Activated B cell treated with CpG ODN at 0.5 μM for 24 hours (primary cell): ENCODE data around the gene SMURF1. TPM values are rescaled to one million over a fixed set of nuclear protein-coding genes. Genes with fewer than 3 reads are reported as not detected.

Experiments used
- ATAC-seq: fragments of 200-7000 bp; cut with Tn5 transposase; one replicate; pipeline ENCODE4 v1.10.0; 2021; ENCODE audit warnings: low read depth, mild to moderate bottlenecking, moderate library complexity
- CTCF ChIA-PET: fragments of 350-600 bp; sonication (Branson Sonifier 250); formaldehyde crosslinking; loops from one replicate; lab custom pipeline; 2021; ENCODE audit warnings: antibody characterized with exemption; lab: Charles Lee
- POLR2A ChIA-PET: fragments of 350-600 bp; sonication (Branson Sonifier 250); formaldehyde crosslinking; loops from one replicate; lab custom pipeline; 2021; ENCODE audit warnings: antibody characterized with exemption; lab: Charles Lee
- DNase-seq: peaks from one replicate; pipeline ENCODE4 v3.0.0; 2022
- H3K27ac Mint-ChIP-seq: one replicate; pipeline ENCODE4 v1.8.0; 2020; ENCODE audit warnings: mixed read lengths
- H3K27me3 Mint-ChIP-seq: one replicate; pipeline ENCODE4 v1.8.0; 2021; ENCODE audit warnings: mixed read lengths
- H3K36me3 Mint-ChIP-seq: one replicate; pipeline ENCODE4 v1.8.0; 2021; ENCODE audit warnings: low read depth, mixed read lengths
- H3K4me1 Mint-ChIP-seq: one replicate; pipeline ENCODE4 v1.8.0; 2021; ENCODE audit warnings: mixed read lengths
- H3K4me3 Mint-ChIP-seq: one replicate; pipeline ENCODE4 v1.8.0; 2020; ENCODE audit warnings: mild to moderate bottlenecking, mixed read lengths
- H3K9me3 Mint-ChIP-seq: one replicate; pipeline ENCODE4 v1.8.0; 2020; ENCODE audit warnings: mixed read lengths
- intact Hi-C: fragments of 100-400 bp; cut with micrococcal nuclease; formaldehyde crosslinking; loops from one replicate; pipeline ENCODE4 v1.15.1; 2024
- total RNA-seq: library from RNA; stranded (reverse); gene quantifications from 2 replicates; pipeline ENCODE4 v1.2.3, GENCODE V29; 2022
- TF ChIP-seq, protein P1 (sequence below): fragments of 200-600 bp; IDR thresholded peaks from one replicate; pipeline ENCODE4 v1.8.0; 2022; ENCODE audit warnings: antibody characterized with exemption, mild to moderate bottlenecking

Gene SMURF1
- total RNA-seq, 1 donor from 2014 or later = 23.1 TPM

DNA sequence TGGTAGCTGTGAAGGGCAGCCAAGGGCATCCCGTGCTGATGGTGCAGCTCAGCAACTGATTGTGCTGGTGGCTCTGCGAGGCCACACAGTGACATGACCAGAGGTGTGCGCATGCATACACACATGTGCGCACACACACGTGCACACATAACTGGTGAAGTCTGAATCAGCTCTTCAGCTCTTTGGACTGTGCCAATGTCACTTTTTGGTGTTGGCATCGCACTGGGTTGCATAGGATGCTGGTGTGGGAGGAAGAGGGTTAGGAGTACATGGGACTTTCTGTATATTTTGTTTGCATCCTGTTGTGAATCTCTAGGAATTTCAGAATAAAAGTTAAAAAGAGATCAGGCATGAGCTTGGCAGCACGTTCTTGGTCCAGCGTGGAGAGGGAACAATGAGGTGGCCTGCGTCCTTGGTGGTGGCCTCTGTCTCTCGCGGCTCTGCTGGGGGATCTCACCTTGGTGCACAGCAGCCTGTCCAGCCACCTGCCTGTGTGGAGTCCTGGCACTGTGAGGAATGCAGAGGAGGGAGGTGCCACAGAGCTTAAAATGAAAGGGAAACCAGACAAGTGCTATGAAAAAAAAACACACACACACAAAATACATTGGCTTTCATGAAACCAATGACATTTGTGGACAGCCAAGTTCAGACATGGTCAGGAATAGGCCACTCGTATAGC is 141.6 kb downstream of the SMURF1 start:
- Mint-ChIP-seq H3K27ac (no peak overlapping the region), H3K4me1 (peaks cover 10% of the 10 kb centered on the region)
- POLR2A ChIA-PET = interaction anchor here (0.9 kb wide), 1 partner anchor 17 kb away, joined by 3 read pairs; no protein-coding TSS in a partner anchor

DNA sequence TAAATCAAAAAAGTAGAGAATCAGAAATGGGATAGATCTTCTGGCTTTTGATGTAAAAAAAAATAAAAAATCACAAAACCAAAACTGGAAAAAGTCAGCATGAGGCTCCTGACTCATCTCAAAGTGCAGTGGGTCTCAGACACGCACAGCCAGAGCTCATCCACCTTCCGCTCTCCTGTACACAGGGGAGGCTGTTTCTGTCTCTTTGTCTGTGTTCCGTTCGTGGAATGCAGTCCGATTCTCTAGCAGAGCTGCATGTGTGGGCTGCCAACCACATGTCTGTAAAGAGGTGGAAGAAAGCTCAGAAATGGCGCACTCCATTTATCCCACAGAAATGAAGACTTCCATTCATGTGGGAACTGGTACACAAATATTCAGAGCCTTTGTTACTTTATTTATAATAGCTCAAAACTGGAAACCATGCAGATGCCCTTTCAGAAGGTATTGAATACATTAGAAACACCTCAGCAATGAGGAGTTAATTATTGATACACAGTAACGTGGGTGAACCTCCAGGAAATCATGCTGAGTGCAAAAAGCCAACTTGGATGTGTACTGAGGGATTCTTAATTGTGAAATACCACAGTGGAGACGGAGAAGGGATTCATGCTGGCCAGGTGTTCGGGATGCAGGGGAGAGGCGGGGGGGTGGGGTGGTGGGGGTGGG is 142.3 kb downstream of the SMURF1 start:
- H3K36me3 Mint-ChIP-seq = peaks cover 82% of the 10 kb centered on the region
- H3K27me3 Mint-ChIP-seq = no peaks in the 10 kb centered on the region
- TF ChIP-seq, protein P1, sequence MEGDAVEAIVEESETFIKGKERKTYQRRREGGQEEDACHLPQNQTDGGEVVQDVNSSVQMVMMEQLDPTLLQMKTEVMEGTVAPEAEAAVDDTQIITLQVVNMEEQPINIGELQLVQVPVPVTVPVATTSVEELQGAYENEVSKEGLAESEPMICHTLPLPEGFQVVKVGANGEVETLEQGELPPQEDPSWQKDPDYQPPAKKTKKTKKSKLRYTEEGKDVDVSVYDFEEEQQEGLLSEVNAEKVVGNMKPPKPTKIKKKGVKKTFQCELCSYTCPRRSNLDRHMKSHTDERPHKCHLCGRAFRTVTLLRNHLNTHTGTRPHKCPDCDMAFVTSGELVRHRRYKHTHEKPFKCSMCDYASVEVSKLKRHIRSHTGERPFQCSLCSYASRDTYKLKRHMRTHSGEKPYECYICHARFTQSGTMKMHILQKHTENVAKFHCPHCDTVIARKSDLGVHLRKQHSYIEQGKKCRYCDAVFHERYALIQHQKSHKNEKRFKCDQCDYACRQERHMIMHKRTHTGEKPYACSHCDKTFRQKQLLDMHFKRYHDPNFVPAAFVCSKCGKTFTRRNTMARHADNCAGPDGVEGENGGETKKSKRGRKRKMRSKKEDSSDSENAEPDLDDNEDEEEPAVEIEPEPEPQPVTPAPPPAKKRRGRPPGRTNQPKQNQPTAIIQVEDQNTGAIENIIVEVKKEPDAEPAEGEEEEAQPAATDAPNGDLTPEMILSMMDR = no peak
- H3K4me1 Mint-ChIP-seq = peaks cover 10% of the 10 kb centered on the region
- POLR2A ChIA-PET = no interaction called here
- ATAC-seq (no peak), DNase-seq (no peak)
- H3K9me3 Mint-ChIP-seq = no peaks in the 10 kb centered on the region
- H3K4me3 Mint-ChIP-seq = no peak overlapping the region
- intact Hi-C loops = no loop called here
- H3K27ac Mint-ChIP-seq = no peak overlapping the region
- CTCF ChIA-PET = no interaction called here

More for the DNA sequence above, 141.6 kb downstream of the SMURF1 start:
- ATAC-seq (no peak), DNase-seq (no peak)
- TF ChIP-seq, protein P1 = no peak
- H3K27me3 Mint-ChIP-seq = no peaks in the 10 kb centered on the region
- H3K9me3 Mint-ChIP-seq = no peaks in the 10 kb centered on the region
- CTCF ChIA-PET = no interaction called here
- peaks cover 88% of the 10 kb centered on the region for H3K36me3 Mint-ChIP-seq
- intact Hi-C loops = no loop called here
- H3K4me3 Mint-ChIP-seq = no peak overlapping the region

- ChIA-PET POLR2A (no interaction called here), CTCF (no interaction called here)
- H3K4me3 Mint-ChIP-seq = no peak overlapping the region
- H3K27ac Mint-ChIP-seq = no peak overlapping the region
- DNase-seq (no peak), ATAC-seq (no peak)
- no peaks in the 10 kb centered on the region for H3K9me3 Mint-ChIP-seq
- H3K4me1 Mint-ChIP-seq = peaks cover 13% of the 10 kb centered on the region
- TF ChIP-seq, protein P1 = no peak
- intact Hi-C loops = no loop called here
- no peaks in the 10 kb centered on the region for H3K27me3 Mint-ChIP-seq
- H3K36me3 Mint-ChIP-seq = peaks cover 81% of the 10 kb centered on the region
Observed at GRCh38 chr7:99000904-99001465, 142.9 kb downstream of the SMURF1 start.

GRCh38 chr7:99000196-99000903 is 143.6 kb downstream of the SMURF1 start:
- no peaks in the 10 kb centered on the region for H3K27me3 Mint-ChIP-seq
- TF ChIP-seq, protein P1 = no peak
- peaks cover 8% of the 10 kb centered on the region for H3K4me1 Mint-ChIP-seq
- DNase-seq (no peak), ATAC-seq (no peak)
- H3K4me3 Mint-ChIP-seq = no peak overlapping the region
- CTCF ChIA-PET = no interaction called here
- no peak overlapping the region for H3K27ac Mint-ChIP-seq
- no peaks in the 10 kb centered on the region for H3K9me3 Mint-ChIP-seq
- intact Hi-C loops = no loop called here
- peaks cover 81% of the 10 kb centered on the region for H3K36me3 Mint-ChIP-seq
- POLR2A ChIA-PET = no interaction called here
